Eye (tissue), 1 donor: ENCODE data around the gene STIMATE.

Experiments
- DNase-seq: peaks from one replicate; pipeline ENCODE4 v3.0.0-alpha.2; 2015

Gene STIMATE

GRCh38 chr3:52811452-52812011 lies 85.8 kb downstream of the STIMATE start:
- no peak for DNase-seq

GRCh38 chr3:52810923-52811322 lies 86.4 kb downstream of the STIMATE start:
- no peak for DNase-seq

GRCh38 chr3:52809662-52810377 lies 87.5 kb downstream of the STIMATE start:
- DNase-seq = no peak

DNA sequence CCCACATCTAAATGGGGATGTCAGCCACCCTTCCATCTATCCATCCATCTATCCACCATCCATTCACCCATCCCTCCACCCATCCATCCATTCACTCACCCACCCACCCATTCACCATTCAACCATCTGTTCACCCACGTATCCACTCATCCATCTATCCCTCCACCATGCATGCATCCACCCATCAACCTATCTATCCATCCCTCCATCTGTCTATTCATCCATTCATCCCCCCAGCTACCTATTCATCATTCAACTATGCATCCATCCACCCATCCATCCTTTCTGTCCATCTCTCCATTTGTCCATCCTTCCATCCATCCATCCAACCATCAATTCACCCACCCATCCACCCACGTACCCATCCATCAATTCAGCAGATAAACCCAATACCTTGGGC lies 88.2 kb downstream of the STIMATE start:
- no peak for DNase-seq

DNA sequence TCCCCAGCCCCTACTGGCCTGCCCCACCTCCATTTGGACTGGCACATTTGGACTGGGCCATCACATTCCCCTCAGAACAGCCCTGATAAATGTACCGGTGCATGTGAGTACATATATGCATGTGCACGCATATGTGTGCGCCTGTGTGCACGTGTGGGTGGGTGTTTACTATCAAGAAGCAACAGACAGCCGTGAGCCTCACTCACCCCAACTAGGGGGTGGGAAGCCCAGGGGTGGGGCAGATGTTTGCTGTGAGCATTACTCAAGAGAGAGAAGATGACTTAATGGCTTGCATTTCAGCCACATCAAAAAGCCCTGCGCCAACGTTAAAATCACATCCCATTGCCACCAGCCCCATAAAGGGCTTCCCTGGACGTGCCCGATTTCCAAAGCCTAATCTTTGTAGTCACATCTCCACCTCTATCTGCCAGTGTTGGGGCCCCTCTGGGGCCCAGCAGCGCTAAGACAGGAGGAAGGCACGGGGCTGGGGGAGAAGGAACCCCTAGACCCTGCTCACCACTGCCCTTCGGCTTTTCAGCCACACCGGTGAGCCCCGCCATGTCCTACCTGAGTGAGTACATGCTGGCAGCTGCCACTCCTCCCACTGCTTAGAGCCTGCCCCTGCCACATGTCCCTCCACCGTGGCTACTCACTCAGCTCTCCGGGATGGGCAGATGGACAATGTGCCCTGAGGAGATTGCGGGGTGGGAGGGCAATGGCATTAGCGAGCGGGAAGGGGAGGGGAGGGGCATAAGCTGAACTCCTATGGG lies 91.9 kb downstream of the STIMATE start:
- peak; percentile 36 for DNase-seq

GRCh38 chr3:52801839-52802238 lies 95.5 kb downstream of the STIMATE start:
- DNase-seq = no peak

GRCh38 chr3:52800079-52800478 lies 97.3 kb downstream of the STIMATE start:
- DNase-seq = no peak

DNA sequence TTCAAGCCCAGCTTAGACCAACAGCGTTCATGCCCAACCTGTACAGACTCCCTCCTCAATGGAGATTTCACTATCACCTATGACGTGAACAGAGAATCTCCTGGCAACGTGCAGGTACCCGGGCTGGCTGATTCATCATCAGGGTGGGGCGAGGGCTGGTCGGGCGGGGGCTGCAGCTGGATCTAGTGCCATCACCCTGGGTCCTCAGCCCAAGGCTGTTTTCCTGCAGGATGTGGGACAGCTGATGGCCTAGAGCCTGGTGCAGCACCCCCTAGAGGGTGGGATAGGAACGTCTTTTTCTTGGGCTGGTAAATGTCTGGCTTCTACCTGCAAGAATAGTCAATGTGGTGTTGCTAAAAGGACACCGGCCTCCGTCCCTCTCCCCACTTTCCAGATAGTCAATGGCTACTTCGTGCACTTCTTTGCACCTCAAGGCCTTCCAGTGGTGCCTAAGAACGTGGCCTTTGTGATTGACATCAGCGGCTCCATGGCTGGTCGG lies 98.3 kb downstream of the STIMATE start:
- no peak for DNase-seq

GRCh38 chr3:52798376-52798977 lies 98.9 kb downstream of the STIMATE start:
- DNase-seq = no peak

DNA sequence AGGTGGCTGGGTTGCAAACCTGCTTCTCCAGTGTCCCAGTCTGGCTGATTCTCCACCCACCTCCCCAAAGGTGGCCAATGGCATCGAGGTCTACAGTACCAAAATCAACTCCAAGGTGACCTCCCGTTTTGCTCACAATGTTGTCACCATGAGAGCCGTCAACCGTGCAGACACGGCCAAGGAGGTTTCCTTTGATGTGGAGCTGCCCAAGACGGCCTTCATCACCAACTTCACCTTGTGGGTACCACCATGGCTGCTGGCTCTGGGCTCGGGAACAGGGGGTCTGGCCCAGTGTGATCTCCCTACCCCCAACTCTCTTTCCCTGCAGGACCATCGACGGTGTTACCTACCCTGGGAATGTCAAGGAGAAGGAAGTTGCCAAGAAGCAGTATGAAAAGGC lies 100.9 kb downstream of the STIMATE start:
- no peak for DNase-seq

- no peak for DNase-seq
Observed at GRCh38 chr3:52795298-52795900, 101.9 kb downstream of the STIMATE start.

DNA sequence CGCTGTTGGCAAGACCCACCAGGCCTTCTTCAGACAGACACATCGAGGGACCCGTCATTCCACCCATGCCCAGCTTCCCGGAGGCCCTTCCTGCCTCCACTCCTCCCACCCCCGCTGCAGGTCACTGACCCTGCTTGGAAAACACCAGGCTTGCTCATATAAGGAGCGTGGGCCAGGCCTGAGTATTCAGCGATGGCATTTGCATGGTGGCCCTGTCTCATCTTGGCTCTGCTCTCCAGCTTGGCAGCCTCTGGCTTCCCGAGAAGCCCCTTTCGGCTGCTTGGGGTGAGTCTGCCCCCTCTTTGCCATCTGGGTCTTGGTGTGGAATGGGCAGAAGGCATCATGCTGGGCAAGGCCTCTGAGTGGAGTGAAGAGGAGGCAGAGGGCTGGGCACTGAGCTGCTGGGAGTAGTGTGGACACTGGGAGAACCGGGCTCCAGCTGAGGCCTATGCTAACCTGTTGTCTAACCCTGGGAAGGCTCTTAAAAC lies 102.7 kb downstream of the STIMATE start, which contains the start of gene ITIH3:
Gene ITIH3, plus strand, starts transcription at position 185 of the 488 bp plus-strand sequence. Its CDS starts 8 bp downstream, at position 193.
- DNase-seq = no peak

GRCh38 chr3:52793702-52794611 lies 103.4 kb downstream of the STIMATE start:
- DNase-seq = peak; percentile 62

DNA sequence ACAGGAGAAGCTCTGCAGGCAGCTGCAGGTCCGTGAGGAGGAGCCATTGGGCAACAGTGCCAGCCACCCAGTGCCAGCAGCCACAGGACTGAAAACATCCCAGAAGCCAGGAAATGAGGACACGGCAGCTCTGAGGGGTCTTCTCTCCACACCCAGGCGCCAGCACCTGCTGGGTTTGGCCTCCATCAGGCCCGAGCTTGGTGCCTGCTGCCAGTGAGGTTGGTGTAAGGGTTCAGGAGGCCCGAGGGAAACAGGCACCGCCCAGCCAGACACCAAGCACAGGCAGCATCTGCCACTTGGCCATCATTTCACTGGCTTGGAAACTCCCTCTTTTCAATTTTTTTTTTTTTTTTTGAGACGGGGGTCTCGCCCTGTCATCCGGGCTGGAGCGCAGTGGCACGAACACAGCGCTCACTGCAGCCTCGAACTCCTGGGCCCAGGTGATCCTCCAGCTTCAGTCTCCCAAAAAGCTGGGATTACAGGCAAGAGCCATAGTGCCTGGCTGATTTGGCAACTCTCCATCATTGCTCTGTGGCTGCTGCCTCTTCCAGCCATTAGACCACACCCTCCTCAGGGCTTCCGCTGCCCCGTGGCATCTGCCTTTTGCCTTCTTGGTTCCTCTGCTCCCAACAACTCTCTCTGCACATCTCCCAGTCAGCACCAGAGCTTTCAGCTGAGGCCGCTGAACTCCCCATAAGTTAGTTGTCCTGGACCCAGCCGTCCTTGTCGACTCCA lies 104.2 kb downstream of the STIMATE start:
- DNase-seq = no peak

DNA sequence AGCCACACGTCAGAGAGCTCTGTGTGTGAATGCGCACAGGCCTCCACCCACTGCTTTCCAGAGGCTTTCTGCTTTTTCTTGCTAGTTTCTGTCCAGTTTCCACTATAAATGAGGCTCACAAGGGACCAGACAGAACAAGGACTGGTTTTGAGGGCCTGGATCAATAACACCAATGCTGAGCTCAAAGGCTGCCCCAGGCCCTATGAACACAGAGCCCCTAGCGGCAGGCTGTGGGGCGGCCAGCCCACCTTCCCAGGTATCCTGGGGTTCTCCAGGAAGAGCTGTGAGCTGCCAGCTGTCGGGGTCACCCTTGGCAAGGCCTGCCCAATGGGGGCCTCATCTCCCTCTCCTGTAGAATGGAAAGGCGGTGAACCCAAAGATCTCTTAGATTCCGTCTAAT lies 104.9 kb downstream of the STIMATE start:
- DNase-seq = no peak

DNA sequence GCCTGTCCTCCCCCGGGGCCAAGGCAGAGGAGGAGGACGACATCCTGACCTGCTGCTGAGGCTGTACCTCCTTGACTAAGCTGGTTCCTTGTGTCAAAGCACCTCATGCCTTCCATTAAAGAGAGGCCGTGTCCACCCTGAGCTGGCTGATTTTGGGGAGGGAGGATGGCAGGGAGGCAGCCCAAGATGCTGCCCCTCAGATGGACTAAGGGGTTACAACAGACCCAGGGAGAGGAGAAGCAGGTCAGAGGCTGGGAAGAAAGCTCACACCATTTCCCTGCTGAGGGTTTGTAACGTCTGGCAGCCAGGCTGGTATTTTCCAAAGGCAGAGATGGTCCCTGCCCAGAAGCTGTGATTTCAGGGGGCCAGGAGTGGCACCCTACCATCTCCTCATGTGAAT lies 105.4 kb downstream of the STIMATE start:
- no peak for DNase-seq

GRCh38 chr3:52791366-52791765 lies 106.0 kb downstream of the STIMATE start:
- DNase-seq = peak; percentile 91

- no peak for DNase-seq
Observed at GRCh38 chr3:52790741-52791140, 106.6 kb downstream of the STIMATE start.

GRCh38 chr3:52790337-52790736 lies 107.0 kb downstream of the STIMATE start:
- no peak for DNase-seq

DNA sequence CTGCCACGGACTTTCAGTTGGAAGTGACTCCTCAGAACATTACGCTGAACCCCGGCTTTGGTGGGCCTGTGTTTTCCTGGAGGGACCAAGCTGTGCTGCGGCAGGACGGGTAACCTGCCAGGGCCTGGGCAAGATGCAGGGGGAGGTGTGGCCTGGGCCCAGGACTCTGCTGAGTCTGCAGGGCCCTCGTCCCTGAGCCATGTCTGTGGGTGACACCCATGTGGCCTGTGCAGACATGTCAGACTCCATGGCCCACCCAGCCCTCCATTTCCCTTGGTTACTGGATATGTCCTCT lies 107.7 kb downstream of the STIMATE start:
- no peak for DNase-seq
